Measurements from ENCODE around the gene DMRTC2. TPM values are rescaled to one million over a fixed set of nuclear protein-coding genes. Genes with fewer than 3 reads are reported as not detected.

The DMRTC2 gene
- under 1 TPM in 1 of 5 experiments, not detected in 4; 0.12 TPM for total RNA-seq
- not detected for polyA plus RNA-seq
- total RNA-seq, result not detected

DNA sequence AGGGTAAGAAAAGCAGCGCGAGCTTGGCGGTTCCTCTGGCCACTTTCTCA is at the start of gene DMRTC2:
DMRTC2 (plus strand) TSS at position 42 of the 50 bp plus-strand sequence. CDS start 2,387 bp downstream, outside the sequence.
- Histone ChIP-seq H3K4me3 (ENCODE audit: low read length) (no peak within 1 kb of the TSS), H3K27ac (ENCODE audit: low read depth, low read length) (no peak within 1 kb of the TSS), H3K36me3 (ENCODE audit: control insufficient read depth in 2 of 3, insufficient read depth in 3 of 3, low read length in 3 of 3) (no peaks in the 10 kb centered on the region), H3K4me1 (ENCODE audit: control insufficient read depth in 2 of 2, insufficient read depth in 2 of 2, low read length in 2 of 2) (no peaks in the 10 kb centered on the region), H3K27me3 (ENCODE audit: control insufficient read depth in 2 of 2, insufficient read depth in 2 of 2, low read length in 2 of 2) (no peaks in the 10 kb centered on the region), H3K9me3 (ENCODE audit: control insufficient read depth in 2 of 3, low read length in 3 of 3) (no peaks in the 10 kb centered on the region)
- intact Hi-C loops (cut with micrococcal nuclease), result no loop called here
- POLR2A ChIA-PET, result no interaction called here
- H3K4me1 Mint-ChIP-seq, result peaks cover 0 to 5% (median 0%) of the 10 kb centered on the region in 7 donors
- peaks cover 0 to 19% (median 0%) of the 10 kb centered on the region in 5 donors for H3K27me3 Mint-ChIP-seq
- peaks cover 0 to 3% (median 0%) of the 10 kb centered on the region in 5 donors for H3K36me3 Mint-ChIP-seq
- DNase-seq (no peak), ATAC-seq (no peak)
- peak within 1 kb of the TSS in 2 of 9 donors; percentile 20 to 71 for H3K27ac Mint-ChIP-seq
- H3K4me3 Mint-ChIP-seq, result no peak within 1 kb of the TSS
- H3K9me3 Mint-ChIP-seq, result peaks cover 0 to 8% (median 0%) of the 10 kb centered on the region in 11 donors
- CTCF ChIA-PET, result no interaction called here

DNA sequence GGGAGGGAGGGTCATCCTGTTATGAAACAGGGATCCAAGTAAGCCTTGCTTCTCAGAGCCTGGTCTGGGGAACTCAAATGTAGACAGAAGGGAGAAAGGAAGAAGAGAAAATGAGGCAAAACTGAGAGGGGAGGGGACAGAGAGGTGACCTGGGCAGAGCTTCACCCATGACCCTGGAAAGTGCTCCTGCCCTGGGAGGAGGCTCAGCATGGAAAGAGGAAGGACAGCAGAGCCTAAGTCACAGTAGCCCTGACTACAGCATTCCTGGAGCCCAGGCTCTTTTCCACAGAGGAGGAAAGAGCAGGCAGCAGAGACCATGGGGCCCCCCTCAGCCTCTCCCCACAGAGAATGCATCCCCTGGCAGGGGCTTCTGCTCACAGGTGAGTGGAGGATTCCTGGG is 48.5 kb upstream of the DMRTC2 start, which contains the start of gene CEACAM3:
CEACAM3 (plus strand) TSS at position 226 of the 400 bp plus-strand sequence; CDS start at position 317, 91 bp downstream.
- Histone ChIP-seq H3K4me1 (ENCODE audit: control insufficient read depth in 2 of 2, insufficient read depth in 2 of 2, low read length in 2 of 2) (no peaks in the 10 kb centered on the region), H3K4me3 (ENCODE audit: low read length) (no peak within 1 kb of the TSS), H3K36me3 (ENCODE audit: control insufficient read depth in 2 of 3, insufficient read depth in 3 of 3, low read length in 3 of 3) (no peaks in the 10 kb centered on the region), H3K27me3 (ENCODE audit: control insufficient read depth in 2 of 2, insufficient read depth in 2 of 2, low read length in 2 of 2) (no peaks in the 10 kb centered on the region), H3K9me3 (ENCODE audit: control insufficient read depth in 2 of 3, low read length in 3 of 3) (no peaks in the 10 kb centered on the region), H3K27ac (ENCODE audit: low read depth, low read length) (no peak within 1 kb of the TSS)
- peaks cover 0 to 2% (median 0%) of the 10 kb centered on the region in 11 donors for H3K9me3 Mint-ChIP-seq
- no peaks in the 10 kb centered on the region for H3K36me3 Mint-ChIP-seq
- ATAC-seq (no peak), DNase-seq (no peak)
- ChIA-PET POLR2A (interaction anchor here (1.1 kb wide), 1 partner anchor 24 kb away, joined by 3 read pairs; no protein-coding TSS in a partner anchor), CTCF (interaction anchor here (1.2 to 2.7 kb wide), 6 partner anchors 10 to 155 kb away, joined by 3 to 14 read pairs (median 10); no protein-coding TSS in a partner anchor)
- H3K27ac Mint-ChIP-seq, result no peak within 1 kb of the TSS
- peaks cover 0 to 8% (median 2%) of the 10 kb centered on the region in 7 donors for H3K4me1 Mint-ChIP-seq
- intact Hi-C loops (cut with micrococcal nuclease), result no loop called here
- peaks cover 12 to 40% (median 27%) of the 10 kb centered on the region in 5 donors for H3K27me3 Mint-ChIP-seq
- no peak within 1 kb of the TSS for H3K4me3 Mint-ChIP-seq

DNA sequence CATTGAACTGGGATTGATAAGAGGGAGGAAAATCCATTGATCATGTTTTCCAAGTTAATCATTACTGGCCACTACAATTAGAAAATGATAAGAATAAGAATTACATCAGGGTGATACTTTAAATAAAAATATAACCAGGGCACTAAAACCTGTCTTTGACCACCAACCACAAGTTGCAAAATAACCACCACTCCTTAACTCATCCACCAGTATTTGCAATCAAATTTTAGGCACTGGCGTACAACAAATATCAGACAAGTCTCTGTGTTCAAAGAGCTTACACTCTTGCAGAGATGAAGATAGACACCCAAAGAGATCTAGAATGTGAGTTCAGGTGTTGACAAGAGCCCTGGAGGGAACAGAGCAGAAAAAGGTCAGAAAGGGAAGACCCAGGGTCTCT is 47.9 kb upstream of the DMRTC2 start:
- no peaks in the 10 kb centered on the region for H3K27me3 ChIP-seq (ENCODE audit: control insufficient read depth in 2 of 2, insufficient read depth in 2 of 2, low read length in 2 of 2)
- H3K4me3 Mint-ChIP-seq, result no peak overlapping the region
- CTCF ChIA-PET, result interaction anchor here (0.9 to 2.7 kb wide), 3 partner anchors 23 to 46 kb away, joined by 3 to 14 read pairs (median 3); no protein-coding TSS in a partner anchor
- no peak overlapping the region for H3K4me3 ChIP-seq (ENCODE audit: low read length)
- DNase-seq (no peak), ATAC-seq (no peak)
- H3K27ac Mint-ChIP-seq, result no peak overlapping the region
- peaks cover 0 to 12% (median 4%) of the 10 kb centered on the region in 7 donors for H3K4me1 Mint-ChIP-seq
- H3K36me3 Mint-ChIP-seq, result no peaks in the 10 kb centered on the region
- no peaks in the 10 kb centered on the region for H3K4me1 ChIP-seq (ENCODE audit: control insufficient read depth in 2 of 2, insufficient read depth in 2 of 2, low read length in 2 of 2)
- POLR2A ChIA-PET, result no interaction called here
- peaks cover 9 to 35% (median 27%) of the 10 kb centered on the region in 5 donors for H3K27me3 Mint-ChIP-seq
- no peak overlapping the region for H3K27ac ChIP-seq (ENCODE audit: low read depth, low read length)
- intact Hi-C loops (cut with micrococcal nuclease), result no loop called here
- no peaks in the 10 kb centered on the region for H3K9me3 ChIP-seq (ENCODE audit: control insufficient read depth in 2 of 3, low read length in 3 of 3)
- peaks cover 0 to 4% (median 0%) of the 10 kb centered on the region in 11 donors for H3K9me3 Mint-ChIP-seq
- no peaks in the 10 kb centered on the region for H3K36me3 ChIP-seq (ENCODE audit: control insufficient read depth in 2 of 3, insufficient read depth in 3 of 3, low read length in 3 of 3)

- no peak for DNase-seq
- intact Hi-C loops (cut with micrococcal nuclease), result no loop called here
- Mint-ChIP-seq H3K27me3 (peaks cover 0 to 20% (median 16%) of the 10 kb centered on the region in 5 donors), H3K4me3 (no peak overlapping the region), H3K4me1 (peaks cover 0 to 26% (median 18%) of the 10 kb centered on the region in 7 donors), H3K27ac (no peak overlapping the region), H3K9me3 (peaks cover 0 to 4% (median 0%) of the 10 kb centered on the region in 11 donors), H3K36me3 (peaks cover 0 to 4% (median 0%) of the 10 kb centered on the region in 5 donors)
- H3K27me3 ChIP-seq (ENCODE audit: control insufficient read depth in 2 of 2, insufficient read depth in 2 of 2, low read length in 2 of 2), result no peaks in the 10 kb centered on the region
- H3K4me1 ChIP-seq (ENCODE audit: control insufficient read depth in 2 of 2, insufficient read depth in 2 of 2, low read length in 2 of 2), result no peaks in the 10 kb centered on the region
- no peak overlapping the region for H3K4me3 ChIP-seq (ENCODE audit: low read length)
- no peaks in the 10 kb centered on the region for H3K9me3 ChIP-seq (ENCODE audit: control insufficient read depth in 2 of 3, low read length in 3 of 3)
- H3K27ac ChIP-seq (ENCODE audit: low read depth, low read length), result no peak overlapping the region
- no peak for ATAC-seq
- ChIA-PET POLR2A (no interaction called here), CTCF (interaction anchor here (0.7 kb wide), 1 partner anchor 17 kb away, joined by 3 read pairs; no protein-coding TSS in a partner anchor)
- no peaks in the 10 kb centered on the region for H3K36me3 ChIP-seq (ENCODE audit: control insufficient read depth in 2 of 3, insufficient read depth in 3 of 3, low read length in 3 of 3)
Measured at GRCh38 chr19:41799444-41800000, 45.3 kb upstream of the DMRTC2 start.

DNA sequence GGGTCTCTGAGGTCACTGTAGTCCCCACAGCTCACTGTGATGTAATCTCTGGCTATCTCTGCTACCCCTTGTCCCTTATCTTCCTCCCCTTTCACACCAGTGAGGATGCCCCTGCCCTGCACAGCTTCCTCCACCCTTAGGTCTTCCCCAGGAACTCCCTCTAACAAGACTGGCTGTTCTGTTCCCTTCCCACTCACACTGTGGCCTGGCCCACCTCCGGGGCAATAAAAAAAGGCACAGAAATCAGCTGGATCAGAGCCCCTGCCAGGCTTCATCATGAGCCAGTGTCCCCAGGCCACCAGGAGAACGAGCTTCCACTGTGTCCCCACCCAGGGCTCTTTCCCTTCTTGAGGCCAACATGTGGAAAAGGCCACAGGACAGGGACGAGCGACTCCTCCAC is 43.8 kb upstream of the DMRTC2 start:
- Histone ChIP-seq H3K4me3 (ENCODE audit: low read length) (no peak overlapping the region), H3K4me1 (ENCODE audit: control insufficient read depth in 2 of 2, insufficient read depth in 2 of 2, low read length in 2 of 2) (no peaks in the 10 kb centered on the region), H3K27me3 (ENCODE audit: control insufficient read depth in 2 of 2, insufficient read depth in 2 of 2, low read length in 2 of 2) (no peaks in the 10 kb centered on the region), H3K27ac (ENCODE audit: low read depth, low read length) (no peak overlapping the region), H3K9me3 (ENCODE audit: control insufficient read depth in 2 of 3, low read length in 3 of 3) (no peaks in the 10 kb centered on the region), H3K36me3 (ENCODE audit: control insufficient read depth in 2 of 3, insufficient read depth in 3 of 3, low read length in 3 of 3) (no peaks in the 10 kb centered on the region)
- ChIA-PET POLR2A (no interaction called here), CTCF (interaction anchor here (0.6 to 1.6 kb wide), 3 partner anchors 20 to 49 kb away, joined by 3 to 4 read pairs (median 3); no protein-coding TSS in a partner anchor)
- intact Hi-C loops (cut with micrococcal nuclease), result no loop called here
- H3K36me3 Mint-ChIP-seq, result peaks cover 0 to 4% (median 0%) of the 10 kb centered on the region in 5 donors
- H3K9me3 Mint-ChIP-seq, result peaks cover 0 to 4% (median 0%) of the 10 kb centered on the region in 11 donors
- peaks cover 0 to 34% (median 29%) of the 10 kb centered on the region in 7 donors for H3K4me1 Mint-ChIP-seq
- H3K27ac Mint-ChIP-seq, result peak overlapping the region in 2 of 9 donors; percentile 60 to 67
- H3K4me3 Mint-ChIP-seq, result no peak overlapping the region
- peaks cover 0 to 18% (median 9%) of the 10 kb centered on the region in 5 donors for H3K27me3 Mint-ChIP-seq
- DNase-seq, result no peak
- no peak for ATAC-seq

- no peaks in the 10 kb centered on the region for H3K4me1 ChIP-seq (ENCODE audit: control insufficient read depth in 2 of 2, insufficient read depth in 2 of 2, low read length in 2 of 2)
- peaks cover 0 to 4% (median 0%) of the 10 kb centered on the region in 11 donors for H3K9me3 Mint-ChIP-seq
- intact Hi-C loops (cut with micrococcal nuclease), result no loop called here
- ATAC-seq (peak; percentile 73), DNase-seq (no peak)
- no peaks in the 10 kb centered on the region for H3K36me3 ChIP-seq (ENCODE audit: control insufficient read depth in 2 of 3, insufficient read depth in 3 of 3, low read length in 3 of 3)
- no peak overlapping the region for H3K4me3 ChIP-seq (ENCODE audit: low read length)
- no peak overlapping the region for H3K4me3 Mint-ChIP-seq
- H3K27me3 Mint-ChIP-seq, result peaks cover 0 to 15% (median 4%) of the 10 kb centered on the region in 5 donors
- H3K4me1 Mint-ChIP-seq, result peaks cover 0 to 34% (median 29%) of the 10 kb centered on the region in 7 donors
- ChIA-PET POLR2A (no interaction called here), CTCF (interaction anchor here (0.5 to 1.6 kb wide), 3 partner anchors 8 to 49 kb away, joined by 4 to 6 read pairs (median 5); no protein-coding TSS in a partner anchor)
- H3K9me3 ChIP-seq (ENCODE audit: control insufficient read depth in 2 of 3, low read length in 3 of 3), result no peaks in the 10 kb centered on the region
- H3K27me3 ChIP-seq (ENCODE audit: control insufficient read depth in 2 of 2, insufficient read depth in 2 of 2, low read length in 2 of 2), result no peaks in the 10 kb centered on the region
- peak overlapping the region in 2 of 9 donors; percentile 40 to 44 for H3K27ac Mint-ChIP-seq
- H3K27ac ChIP-seq (ENCODE audit: low read depth, low read length), result no peak overlapping the region
- peaks cover 0 to 4% (median 0%) of the 10 kb centered on the region in 5 donors for H3K36me3 Mint-ChIP-seq
Measured at GRCh38 chr19:41801792-41802211, 43.0 kb upstream of the DMRTC2 start.
